CD8-positive, alpha-beta memory T cell (primary cell): Measurements from ENCODE around the gene DRD5. TPM values are rescaled to one million over a fixed set of nuclear protein-coding genes. Genes with fewer than 3 reads are reported as not detected.

Experiments used
- CTCF ChIA-PET: fragments of 350-600 bp; sonication (Branson Sonifier 250); formaldehyde crosslinking; loops from one replicate; lab custom pipeline; 2021; ENCODE audit warnings: antibody characterized with exemption; lab: Charles Lee
- POLR2A ChIA-PET: fragments of 350-600 bp; sonication (Branson Sonifier 250); formaldehyde crosslinking; loops from one replicate; lab custom pipeline; 2021; ENCODE audit warnings: antibody characterized with exemption; lab: Charles Lee
- DNase-seq, 5 donors: peaks; one replicate each; pipeline versions ENCODE4 v3.0.0 to v3.0.0-alpha.2; 2020 to 2022; ENCODE audit warnings: mixed read lengths in 1 of 5
- H3K27ac ChIP-seq: one replicate; pipeline ENCODE4 v1.7.0; 2013; ENCODE audit warnings: low read depth, mild to moderate bottlenecking, low read length, moderate library complexity
- H3K27me3 ChIP-seq: 2 replicates; pipeline ENCODE4 v1.7.0; 2013; ENCODE audit warnings: low read length, mild to moderate bottlenecking; ENCODE audit not compliant: insufficient read depth, poor library complexity, severe bottlenecking
- H3K36me3 ChIP-seq: 2 replicates; pipeline ENCODE4 v1.7.0; 2013; ENCODE audit warnings: mild to moderate bottlenecking, low read length, moderate library complexity; ENCODE audit not compliant: insufficient read depth
- H3K4me1 ChIP-seq: 2 replicates; pipeline ENCODE4 v1.7.0; 2013; ENCODE audit warnings: mild to moderate bottlenecking, low read length, moderate library complexity; ENCODE audit not compliant: insufficient read depth
- H3K4me3 ChIP-seq: 2 replicates; pipeline ENCODE4 v1.7.0; 2013; ENCODE audit warnings: mild to moderate bottlenecking, low read length
- H3K9me3 ChIP-seq: 2 replicates; pipeline ENCODE4 v1.7.0; 2013; ENCODE audit warnings: mild to moderate bottlenecking, low read length
- H3K27ac Mint-ChIP-seq, 8 donors: one replicate each; pipeline ENCODE4 v1.8.0; 2020 to 2021; ENCODE audit warnings: mixed read lengths in 8 of 8, mild to moderate bottlenecking in 6 of 8, inconsistent platforms in 3 of 8, moderate library complexity in 3 of 8
- H3K27me3 Mint-ChIP-seq, 2 donors: one replicate each; pipeline ENCODE4 v1.8.0; 2020 to 2021; ENCODE audit warnings: mixed read lengths in 2 of 2, mild to moderate bottlenecking in 1 of 2, moderate library complexity in 1 of 2
- H3K36me3 Mint-ChIP-seq, 3 donors: one replicate each; pipeline ENCODE4 v1.8.0; 2020 to 2021; ENCODE audit warnings: mixed read lengths in 3 of 3, inconsistent platforms in 1 of 3, mild to moderate bottlenecking in 1 of 3
- H3K4me1 Mint-ChIP-seq, 3 donors: one replicate each; pipeline ENCODE4 v1.8.0; 2020 to 2021; ENCODE audit warnings: mixed read lengths in 3 of 3, inconsistent platforms in 1 of 3, mild to moderate bottlenecking in 1 of 3
- H3K4me3 Mint-ChIP-seq, 7 donors: one replicate each; pipeline ENCODE4 v1.8.0; 2020 to 2021; ENCODE audit warnings: mixed read lengths in 7 of 7, mild to moderate bottlenecking in 6 of 7, moderate library complexity in 4 of 7, inconsistent platforms in 2 of 7
- H3K9me3 Mint-ChIP-seq, 5 donors: one replicate each; pipeline ENCODE4 v1.8.0; 2020 to 2022; ENCODE audit warnings: mixed read lengths in 5 of 5, mild to moderate bottlenecking in 3 of 5, moderate library complexity in 2 of 5, inconsistent platforms in 1 of 5
- polyA plus RNA-seq: library from polyadenylated mRNA; unstranded; fragments of 300-500 nt; fragmentation: Illumina TruSeq; gene quantifications from one replicate; pipeline ENCODE4 v1.2.3, GENCODE V29; 2021
- total RNA-seq, 2 experiments: library from RNA; stranded (reverse); gene quantifications; one replicate each; pipeline ENCODE4 v1.2.3, GENCODE V29; 2021

DRD5 gene
- total and polyA plus RNA-seq, 3 experiments from 2014 or later = not detected

GRCh38 chr4:9800848-9801247 lies 19.4 kb downstream of the DRD5 start:
- H3K36me3 ChIP-seq = no peaks in the 10 kb centered on the region
- POLR2A ChIA-PET = no interaction called here
- Mint-ChIP-seq H3K4me1 (no peaks in the 10 kb centered on the region), H3K36me3 (no peaks in the 10 kb centered on the region), H3K4me3 (no peak overlapping the region), H3K9me3 (no peaks in the 10 kb centered on the region), H3K27ac (no peak overlapping the region), H3K27me3 (peaks cover 9 to 20% of the 10 kb centered on the region in 2 donors)
- H3K4me1 ChIP-seq = no peaks in the 10 kb centered on the region
- CTCF ChIA-PET = interaction anchor here (0.9 kb wide), 1 partner anchor 19 kb away, joined by 3 read pairs; no protein-coding TSS in a partner anchor
- DNase-seq = no peak
- no peak overlapping the region for H3K4me3 ChIP-seq
- no peaks in the 10 kb centered on the region for H3K27me3 ChIP-seq
- H3K9me3 ChIP-seq = no peaks in the 10 kb centered on the region
- H3K27ac ChIP-seq = no peak overlapping the region

GRCh38 chr4:9804918-9805317 lies 23.5 kb downstream of the DRD5 start:
- Mint-ChIP-seq H3K9me3 (no peaks in the 10 kb centered on the region), H3K4me1 (no peaks in the 10 kb centered on the region), H3K27me3 (peaks cover 11% of the 10 kb centered on the region in 2 donors), H3K27ac (no peak overlapping the region), H3K36me3 (no peaks in the 10 kb centered on the region), H3K4me3 (no peak overlapping the region)
- H3K27me3 ChIP-seq = no peaks in the 10 kb centered on the region
- ChIA-PET POLR2A (no interaction called here), CTCF (no interaction called here)
- no peaks in the 10 kb centered on the region for H3K4me1 ChIP-seq
- H3K36me3 ChIP-seq = no peaks in the 10 kb centered on the region
- H3K9me3 ChIP-seq = no peaks in the 10 kb centered on the region
- no peak overlapping the region for H3K4me3 ChIP-seq
- H3K27ac ChIP-seq = no peak overlapping the region
- no peak for DNase-seq

- Histone ChIP-seq H3K36me3 (no peaks in the 10 kb centered on the region), H3K4me1 (no peaks in the 10 kb centered on the region), H3K27me3 (no peaks in the 10 kb centered on the region), H3K4me3 (no peak overlapping the region), H3K9me3 (no peaks in the 10 kb centered on the region), H3K27ac (no peak overlapping the region)
- ChIA-PET CTCF (no interaction called here), POLR2A (no interaction called here)
- H3K36me3 Mint-ChIP-seq = no peaks in the 10 kb centered on the region
- H3K27ac Mint-ChIP-seq = no peak overlapping the region
- no peaks in the 10 kb centered on the region for H3K4me1 Mint-ChIP-seq
- H3K27me3 Mint-ChIP-seq = peaks cover 4 to 21% of the 10 kb centered on the region in 2 donors
- no peaks in the 10 kb centered on the region for H3K9me3 Mint-ChIP-seq
- DNase-seq = no peak
- no peak overlapping the region for H3K4me3 Mint-ChIP-seq
Observed at GRCh38 chr4:9808077-9808476, 26.6 kb downstream of the DRD5 start.

- POLR2A ChIA-PET = no interaction called here
- Mint-ChIP-seq H3K27me3 (peaks cover 3 to 32% of the 10 kb centered on the region in 2 donors), H3K27ac (no peak overlapping the region), H3K4me3 (no peak overlapping the region), H3K4me1 (no peaks in the 10 kb centered on the region), H3K9me3 (peaks cover 0 to 4% (median 0%) of the 10 kb centered on the region in 5 donors), H3K36me3 (no peaks in the 10 kb centered on the region)
- no peak overlapping the region for H3K4me3 ChIP-seq
- H3K4me1 ChIP-seq = no peaks in the 10 kb centered on the region
- H3K27ac ChIP-seq = no peak overlapping the region
- CTCF ChIA-PET = no interaction called here
- H3K27me3 ChIP-seq = no peaks in the 10 kb centered on the region
- H3K9me3 ChIP-seq = no peaks in the 10 kb centered on the region
- no peak for DNase-seq
- no peaks in the 10 kb centered on the region for H3K36me3 ChIP-seq
Observed at GRCh38 chr4:9811806-9812205, 30.4 kb downstream of the DRD5 start.

- H3K36me3 Mint-ChIP-seq = no peaks in the 10 kb centered on the region
- H3K27ac Mint-ChIP-seq = no peak overlapping the region
- CTCF ChIA-PET = no interaction called here
- POLR2A ChIA-PET = no interaction called here
- peaks cover 0 to 4% (median 0%) of the 10 kb centered on the region in 5 donors for H3K9me3 Mint-ChIP-seq
- H3K4me1 Mint-ChIP-seq = no peaks in the 10 kb centered on the region
- no peak for DNase-seq
- Histone ChIP-seq H3K4me3 (no peak overlapping the region), H3K4me1 (no peaks in the 10 kb centered on the region), H3K36me3 (no peaks in the 10 kb centered on the region), H3K27ac (no peak overlapping the region), H3K27me3 (no peaks in the 10 kb centered on the region), H3K9me3 (no peaks in the 10 kb centered on the region)
- H3K27me3 Mint-ChIP-seq = peaks cover 3 to 32% of the 10 kb centered on the region in 2 donors
- H3K4me3 Mint-ChIP-seq = no peak overlapping the region
Observed at GRCh38 chr4:9812501-9813340, 31.3 kb downstream of the DRD5 start.

GRCh38 chr4:9816285-9816684 lies 34.9 kb downstream of the DRD5 start:
- ChIA-PET POLR2A (no interaction called here), CTCF (no interaction called here)
- H3K27ac Mint-ChIP-seq = no peak overlapping the region
- Histone ChIP-seq H3K4me1 (no peaks in the 10 kb centered on the region), H3K27ac (no peak overlapping the region), H3K36me3 (no peaks in the 10 kb centered on the region), H3K27me3 (no peaks in the 10 kb centered on the region), H3K4me3 (no peak overlapping the region), H3K9me3 (no peaks in the 10 kb centered on the region)
- H3K4me1 Mint-ChIP-seq = no peaks in the 10 kb centered on the region
- peaks cover 1 to 19% of the 10 kb centered on the region in 2 donors for H3K27me3 Mint-ChIP-seq
- H3K36me3 Mint-ChIP-seq = no peaks in the 10 kb centered on the region
- H3K9me3 Mint-ChIP-seq = peaks cover 0 to 5% (median 0%) of the 10 kb centered on the region in 5 donors
- no peak overlapping the region for H3K4me3 Mint-ChIP-seq
- no peak for DNase-seq

GRCh38 chr4:9820343-9820742 lies 38.9 kb downstream of the DRD5 start:
- ChIA-PET CTCF (interaction anchor here (0.6 kb wide), 1 partner anchor 19 kb away, joined by 3 read pairs; no protein-coding TSS in a partner anchor), POLR2A (no interaction called here)
- no peak overlapping the region for H3K4me3 Mint-ChIP-seq
- Histone ChIP-seq H3K36me3 (no peaks in the 10 kb centered on the region), H3K4me3 (no peak overlapping the region), H3K27me3 (no peaks in the 10 kb centered on the region), H3K9me3 (no peaks in the 10 kb centered on the region), H3K27ac (no peak overlapping the region), H3K4me1 (no peaks in the 10 kb centered on the region)
- H3K27ac Mint-ChIP-seq = no peak overlapping the region
- peaks cover 0 to 6% (median 5%) of the 10 kb centered on the region in 3 donors for H3K4me1 Mint-ChIP-seq
- peaks cover 0 to 9% of the 10 kb centered on the region in 2 donors for H3K27me3 Mint-ChIP-seq
- H3K36me3 Mint-ChIP-seq = no peaks in the 10 kb centered on the region
- DNase-seq = no peak
- peaks cover 0 to 6% (median 0%) of the 10 kb centered on the region in 5 donors for H3K9me3 Mint-ChIP-seq

GRCh38 chr4:9825049-9825448 lies 43.6 kb downstream of the DRD5 start:
- H3K4me1 ChIP-seq = no peaks in the 10 kb centered on the region
- CTCF ChIA-PET = no interaction called here
- DNase-seq = no peak
- H3K4me3 Mint-ChIP-seq = no peak overlapping the region
- H3K27ac ChIP-seq = no peak overlapping the region
- H3K9me3 ChIP-seq = no peaks in the 10 kb centered on the region
- H3K4me1 Mint-ChIP-seq = peaks cover 0 to 6% (median 5%) of the 10 kb centered on the region in 3 donors
- H3K27ac Mint-ChIP-seq = no peak overlapping the region
- POLR2A ChIA-PET = no interaction called here
- no peak overlapping the region for H3K4me3 ChIP-seq
- no peaks in the 10 kb centered on the region for H3K27me3 ChIP-seq
- H3K9me3 Mint-ChIP-seq = peaks cover 0 to 2% (median 0%) of the 10 kb centered on the region in 5 donors
- H3K36me3 ChIP-seq = no peaks in the 10 kb centered on the region
- peaks cover 0 to 1% (median 0%) of the 10 kb centered on the region in 3 donors for H3K36me3 Mint-ChIP-seq
- H3K27me3 Mint-ChIP-seq = peaks cover 0 to 11% of the 10 kb centered on the region in 2 donors
